K562 (cell line): ENCODE measurements around the gene CRKL. TPM values are rescaled to one million over a fixed set of nuclear protein-coding genes. Genes with fewer than 3 reads are reported as not detected.
A peak's percentile ranks its signal among the peaks of the same experiment; 100 is the strongest.

Experiments used
- BMI1 ChIP-seq: fragments of 150-350 bp; IDR thresholded peaks from 2 replicates; pipeline ENCODE4 v1.6.1; 2014; ENCODE audit warnings: low read length
- CAMTA2 ChIP-seq: fragments of 250-450 bp; sonication (Bioruptor Pico); conservative IDR thresholded peaks from 2 replicates; pipeline ENCODE4 v1.5.1; 2022
- CHCHD3 ChIP-seq: fragments of 250-450 bp; sonication (Bioruptor Pico); IDR thresholded peaks from 2 replicates; pipeline ENCODE4 v2.1.2; 2022; ENCODE audit warnings: mild to moderate bottlenecking
- CHD2 ChIP-seq: IDR thresholded peaks from 2 replicates; pipeline ENCODE4 v1.6.1; 2011; ENCODE audit warnings: low read depth, low read length
- CREB3 ChIP-seq: fragments of 450-650 bp; conservative IDR thresholded peaks from 2 replicates; pipeline ENCODE4 v1.6.1; 2016; ENCODE audit warnings: missing genetic modification characterization, low read depth, mild to moderate bottlenecking, missing compliant biosample characterization, moderate library complexity
- CREB3L1 ChIP-seq: fragments of 450-650 bp; IDR thresholded peaks from 2 replicates; pipeline ENCODE4 v1.6.1; 2014; ENCODE audit warnings: low read depth, mild to moderate bottlenecking, moderate library complexity, borderline replicate concordance
- ETV1 ChIP-seq: fragments of 450-650 bp; conservative IDR thresholded peaks from 2 replicates; pipeline ENCODE4 v1.6.1; 2016; ENCODE audit warnings: missing genetic modification characterization, control low read depth, low read depth, missing compliant biosample characterization
- GABPB2 ChIP-seq: fragments of 250-450 bp; sonication (Bioruptor Pico); conservative IDR thresholded peaks from 2 replicates; pipeline ENCODE4 v1.5.1; 2021; ENCODE audit warnings: mild to moderate bottlenecking
- KAT7 ChIP-seq: sonication (generic); formaldehyde crosslinking; IDR thresholded peaks from 2 replicates; pipeline ENCODE4 v1.8.0; 2022; ENCODE audit warnings: missing genetic modification reagents, mild to moderate bottlenecking, borderline replicate concordance
- MCM5 ChIP-seq: fragments of 450-650 bp; IDR thresholded peaks from 2 replicates; pipeline ENCODE4 v1.6.1; 2016; ENCODE audit warnings: low read depth
- OTX1 ChIP-seq: fragments of 450-650 bp; formaldehyde crosslinking; IDR thresholded peaks from 2 replicates; pipeline ENCODE4 v1.4.0; 2022; ENCODE audit warnings: mild to moderate bottlenecking
- PCBP2 ChIP-seq: fragments of 200-400 bp; formaldehyde crosslinking; IDR thresholded peaks from 2 replicates; pipeline ENCODE4 v1.6.1; 2018; ENCODE audit warnings: low read length, low read depth, mild to moderate bottlenecking, moderate library complexity; ENCODE audit not compliant: poor library complexity, severe bottlenecking
- PREB ChIP-seq: sonication (generic); formaldehyde crosslinking; IDR thresholded peaks from 2 replicates; pipeline ENCODE4 v1.8.1; 2023; ENCODE audit warnings: mild to moderate bottlenecking, missing genetic modification reagents
- PURB ChIP-seq: sonication (generic); formaldehyde crosslinking; IDR thresholded peaks from 2 replicates; pipeline ENCODE4 v1.9.0; 2021; ENCODE audit warnings: low read depth, mild to moderate bottlenecking, missing genetic modification reagents
- RCOR1 ChIP-seq, 2 experiments: IDR thresholded peaks; 2 replicates each; pipeline ENCODE4 v1.6.1; 2012; ENCODE audit warnings: low read depth in 2 of 2, low read length in 2 of 2, borderline replicate concordance in 1 of 2, improper control_type of control experiment in 1 of 2
- RFX7 ChIP-seq: fragments of 250-450 bp; sonication (Bioruptor Pico); IDR thresholded peaks from 2 replicates; pipeline ENCODE4 v1.5.1; 2021; ENCODE audit warnings: mild to moderate bottlenecking
- TEAD4 ChIP-seq, 2 experiments: sonication (generic) in 1 of 2; formaldehyde crosslinking in 1 of 2; IDR thresholded peaks; 2 replicates each; pipeline versions ENCODE4 v1.6.1 to v1.8.0; 2012 to 2022; ENCODE audit warnings: borderline replicate concordance in 1 of 2, inconsistent platforms in 1 of 2, low read length in 1 of 2, mild to moderate bottlenecking in 1 of 2, missing genetic modification reagents in 1 of 2
- WHSC1 ChIP-seq: IDR thresholded peaks from one replicate; pipeline ENCODE4 v1.6.1; 2012; ENCODE audit warnings: low read length, control low read depth, inconsistent platforms
- ZNF311 ChIP-seq: fragments of 250-450 bp; sonication (Bioruptor Pico); IDR thresholded peaks from 2 replicates; pipeline ENCODE4 v1.4.0; 2020; ENCODE audit warnings: mild to moderate bottlenecking, moderate library complexity
- polyA plus RNA-seq, 8 experiments: library from polyadenylated mRNA; depleted of rRNA in 4 of 8; stranded (reverse) in 5 of 8; unstranded in 3 of 8; fragments of >200 nt; fragmentation: Nextera tagmentation in 2 of 8; fragmentation: Illumina TruSeq in 1 of 8; extraction: Ambion mirVana in 2 of 8; extraction: Trizol in 1 of 8; gene quantifications; 2 replicates each; pipeline versions ENCODE4 v1.2.1 to v1.2.3, GENCODE V29; 2011 to 2014; ENCODE audit warnings: inconsistent platforms in 1 of 8, missing spikeins in 1 of 8
- total RNA-seq, 7 experiments: library from RNA; depleted of rRNA in 6 of 7; stranded (reverse); fragments of >200 nt in 6 of 7; fragmentation: Illumina TruSeq in 2 of 7; extraction: Trizol in 2 of 7; gene quantifications; 2 replicates each; pipeline versions ENCODE4 v1.2.1 to v1.2.3, GENCODE V29; 2011 to 2021; ENCODE audit warnings: low replicate concordance in 1 of 7
- TF ChIP-seq, protein P1 (sequence below), 2 experiments: fragments of 450-650 bp in 1 of 2; sonication (generic) in 1 of 2; formaldehyde crosslinking in 1 of 2; IDR thresholded peaks in 1 of 2; conservative IDR thresholded peaks in 1 of 2; 2 replicates each; pipeline versions ENCODE4 v1.6.1 to v1.8.1; 2016 to 2023; ENCODE audit warnings: mild to moderate bottlenecking in 2 of 2, moderate library complexity in 2 of 2, inconsistent platforms in 1 of 2, missing genetic modification reagents in 1 of 2
- TF ChIP-seq, protein P2 (sequence below): sonication (generic); formaldehyde crosslinking; IDR thresholded peaks from 2 replicates; pipeline ENCODE4 v1.8.0; 2022; ENCODE audit warnings: missing genetic modification reagents, mild to moderate bottlenecking, moderate library complexity, borderline replicate concordance

Gene CRKL
- total and polyA plus RNA-seq, 9 of the 15 experiments (the other 6 are each of a cell fraction or from before 2014, with no cell fraction given): 100 to 263 (median 124) TPM

DNA sequence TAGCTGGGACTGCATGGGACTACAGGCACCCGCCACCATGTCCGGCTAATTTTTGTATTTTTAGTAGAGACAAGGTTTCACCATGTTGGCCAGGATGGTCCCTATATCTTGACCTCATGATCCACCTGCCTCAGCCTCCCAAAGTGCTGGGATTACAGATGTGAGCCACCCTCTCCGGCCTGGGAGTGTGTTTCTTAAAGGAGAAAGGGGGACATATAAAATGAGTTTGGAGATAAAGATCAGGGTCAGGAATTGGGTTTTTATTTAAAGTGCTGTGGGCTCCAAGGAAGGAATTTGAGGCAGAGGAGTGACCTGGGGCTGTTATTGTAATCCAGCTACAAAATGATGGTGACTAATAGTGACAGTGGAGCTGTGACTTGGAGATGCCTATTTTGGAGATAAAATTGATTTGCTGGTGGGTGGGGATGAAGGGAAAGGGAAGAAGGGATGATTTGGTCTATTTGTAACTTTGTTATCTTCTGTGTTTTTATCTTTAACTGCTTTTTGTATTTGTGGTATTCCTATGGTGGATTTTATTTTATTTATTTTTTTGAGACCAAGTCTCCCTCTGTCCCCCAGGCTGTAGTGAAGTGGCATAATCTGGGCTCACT, 5.0 kb downstream of the CRKL start (continued):
- TF ChIP-seq, protein P1, sequence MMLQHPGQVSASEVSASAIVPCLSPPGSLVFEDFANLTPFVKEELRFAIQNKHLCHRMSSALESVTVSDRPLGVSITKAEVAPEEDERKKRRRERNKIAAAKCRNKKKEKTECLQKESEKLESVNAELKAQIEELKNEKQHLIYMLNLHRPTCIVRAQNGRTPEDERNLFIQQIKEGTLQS (IDR thresholded peaks at IDR 0.05): no peak
- TF ChIP-seq, protein P1 (CRISPR knock-in tag; conservative IDR thresholded peaks at IDR 0.05): peak; percentile 49; the same call in 1 of the 2 replicates
- TF ChIP-seq CHCHD3 (CRISPR knock-in tag): no peak
- TF ChIP-seq PURB (CRISPR knock-in tag): no peak
- TF ChIP-seq MCM5: no peak
- TF ChIP-seq OTX1 (CRISPR knock-in tag): no peak
- TF ChIP-seq CREB3 (tag): no peak
- TF ChIP-seq RFX7 (CRISPR knock-in tag): peak; percentile 17; the same call in 1 of the 2 replicates
- TF ChIP-seq CHD2: no peak
- TF ChIP-seq, protein P2, sequence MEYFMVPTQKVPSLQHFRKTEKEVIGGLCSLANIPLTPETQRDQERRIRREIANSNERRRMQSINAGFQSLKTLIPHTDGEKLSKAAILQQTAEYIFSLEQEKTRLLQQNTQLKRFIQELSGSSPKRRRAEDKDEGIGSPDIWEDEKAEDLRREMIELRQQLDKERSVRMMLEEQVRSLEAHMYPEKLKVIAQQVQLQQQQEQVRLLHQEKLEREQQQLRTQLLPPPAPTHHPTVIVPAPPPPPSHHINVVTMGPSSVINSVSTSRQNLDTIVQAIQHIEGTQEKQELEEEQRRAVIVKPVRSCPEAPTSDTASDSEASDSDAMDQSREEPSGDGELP (CRISPR knock-in tag): no peak
- peak; percentile 19 for TF ChIP-seq WHSC1
- TF ChIP-seq CREB3L1: no peak
- TF ChIP-seq ZNF311: no peak
- no peak for TF ChIP-seq ETV1 (tag)
- TF ChIP-seq CAMTA2: no peak
- TF ChIP-seq BMI1: no peak
- TF ChIP-seq KAT7 (CRISPR knock-in tag): no peak
- peak in 1 of 2 experiments; percentile 65; a peak in 1 of 4 replicates for TF ChIP-seq RCOR1 (IDR thresholded peaks at IDR 0.05; ENCODE audit: borderline replicate concordance in 1 of 2, low read depth in 2 of 2, low read length in 2 of 2)
- TF ChIP-seq PREB (CRISPR knock-in tag): no peak
- TF ChIP-seq GABPB2 (CRISPR knock-in tag): peak; percentile 86; the same call in 1 of the 2 replicates
- no peak for TF ChIP-seq PCBP2
- no peak for TF ChIP-seq TEAD4 (IDR thresholded peaks at IDR 0.05; ENCODE audit: low read length)
- no peak for TF ChIP-seq TEAD4 (CRISPR knock-in tag; IDR thresholded peaks at IDR 0.05; ENCODE audit: borderline replicate concordance)
